Measurements from ENCODE around the gene DLG3.

DLG3 gene

GRCh38 chrX:70437921-70438665 is 6.5 kb upstream of the DLG3 start:
- DNase-seq: no peak

GRCh38 chrX:70439016-70439415 is 5.6 kb upstream of the DLG3 start:
- no peak for DNase-seq

- no peak for DNase-seq
These were observed 2.4 kb upstream of the DLG3 start for GRCh38 chrX:70442224-70442623.

GRCh38 chrX:70444946-70445656 is 466 bp downstream of the DLG3 start:
- DNase-seq: no peak

- DNase-seq: no peak
These were observed 1.3 kb downstream of the DLG3 start for GRCh38 chrX:70445951-70446350.

- DNase-seq: no peak
These were observed 2.0 kb downstream of the DLG3 start for GRCh38 chrX:70446380-70447350.

GRCh38 chrX:70449457-70449966 is 4.9 kb downstream of the DLG3 start:
- no peak for DNase-seq

GRCh38 chrX:70452143-70452733 is 7.6 kb downstream of the DLG3 start:
- peak; percentile 46 for DNase-seq

- DNase-seq: no peak
These were observed 8.5 kb downstream of the DLG3 start for GRCh38 chrX:70453024-70453618.

- peak; percentile 64 for DNase-seq
These were observed 10.1 kb downstream of the DLG3 start for GRCh38 chrX:70454441-70455365.

GRCh38 chrX:70455366-70456202 is 10.9 kb downstream of the DLG3 start:
- no peak for DNase-seq

- DNase-seq: no peak
These were observed 11.6 kb downstream of the DLG3 start for GRCh38 chrX:70456256-70456655.

- no peak for DNase-seq
These were observed 16.4 kb downstream of the DLG3 start for GRCh38 chrX:70461026-70461425.

GRCh38 chrX:70464051-70464450 is 19.4 kb downstream of the DLG3 start:
- DNase-seq: no peak

GRCh38 chrX:70466968-70467367 is 22.3 kb downstream of the DLG3 start:
- DNase-seq: no peak

GRCh38 chrX:70468709-70469108 is 24.1 kb downstream of the DLG3 start:
- no peak for DNase-seq

GRCh38 chrX:70470850-70471289 is 26.2 kb downstream of the DLG3 start:
- DNase-seq: no peak

GRCh38 chrX:70476166-70476933 is 31.7 kb downstream of the DLG3 start:
- no peak for DNase-seq
